Chondrocyte (in vitro differentiated cells): Measurements from ENCODE around the gene LYRM4. TPM values are rescaled to one million over a fixed set of nuclear protein-coding genes. Genes with fewer than 3 reads are reported as not detected.
"Not testable (repeated sequence)": the region's sequence is repeated elsewhere in the genome, so short reads cannot be mapped to it uniquely, and the experiment has no call there.

Experiments used
- DNase-seq: peaks from one replicate; pipeline ENCODE4 v3.0.0; 2021; ENCODE audit warnings: mixed read lengths, low spot score
- H3K27ac Mint-ChIP-seq: one replicate; pipeline ENCODE4 v1.8.0; 2021; ENCODE audit warnings: mild to moderate bottlenecking, moderate library complexity, mixed read lengths; ENCODE audit not compliant: unreplicated experiment
- H3K27me3 Mint-ChIP-seq: 2 replicates; pipeline ENCODE4 v1.8.0; 2021; ENCODE audit warnings: low read depth, mixed read lengths
- H3K36me3 Mint-ChIP-seq: 2 replicates; pipeline ENCODE4 v1.8.0; 2021; ENCODE audit warnings: low read depth, mixed read lengths
- H3K4me1 Mint-ChIP-seq: 2 replicates; pipeline ENCODE4 v1.8.0; 2021; ENCODE audit warnings: low read depth, mild to moderate bottlenecking, mixed read lengths
- H3K4me3 Mint-ChIP-seq: one replicate; pipeline ENCODE4 v1.8.0; 2021; ENCODE audit warnings: mild to moderate bottlenecking, moderate library complexity, mixed read lengths; ENCODE audit not compliant: unreplicated experiment
- H3K9me3 Mint-ChIP-seq: 2 replicates; pipeline ENCODE4 v1.8.0; 2021; ENCODE audit warnings: low read depth, mixed read lengths
- total RNA-seq: library from RNA; stranded (reverse); gene quantifications from 3 replicates; pipeline ENCODE4 v1.2.1, GENCODE V29; 2021
- TF ChIP-seq, protein P1 (sequence below): fragments of 200-600 bp; sonication (generic); IDR thresholded peaks from 2 replicates; pipeline ENCODE4 v1.5.0; 2021; ENCODE audit warnings: antibody characterized with exemption, mild to moderate bottlenecking, moderate library complexity

Gene LYRM4
- total RNA-seq, 1 donor from 2014 or later, result 18.0 TPM

- H3K4me3 Mint-ChIP-seq, result no peak overlapping the region
- H3K4me1 Mint-ChIP-seq, result no peaks in the 10 kb centered on the region
- H3K27me3 Mint-ChIP-seq, result no peaks in the 10 kb centered on the region
- H3K36me3 Mint-ChIP-seq, result no peaks in the 10 kb centered on the region
- no peak overlapping the region for H3K27ac Mint-ChIP-seq
- TF ChIP-seq, protein P1, sequence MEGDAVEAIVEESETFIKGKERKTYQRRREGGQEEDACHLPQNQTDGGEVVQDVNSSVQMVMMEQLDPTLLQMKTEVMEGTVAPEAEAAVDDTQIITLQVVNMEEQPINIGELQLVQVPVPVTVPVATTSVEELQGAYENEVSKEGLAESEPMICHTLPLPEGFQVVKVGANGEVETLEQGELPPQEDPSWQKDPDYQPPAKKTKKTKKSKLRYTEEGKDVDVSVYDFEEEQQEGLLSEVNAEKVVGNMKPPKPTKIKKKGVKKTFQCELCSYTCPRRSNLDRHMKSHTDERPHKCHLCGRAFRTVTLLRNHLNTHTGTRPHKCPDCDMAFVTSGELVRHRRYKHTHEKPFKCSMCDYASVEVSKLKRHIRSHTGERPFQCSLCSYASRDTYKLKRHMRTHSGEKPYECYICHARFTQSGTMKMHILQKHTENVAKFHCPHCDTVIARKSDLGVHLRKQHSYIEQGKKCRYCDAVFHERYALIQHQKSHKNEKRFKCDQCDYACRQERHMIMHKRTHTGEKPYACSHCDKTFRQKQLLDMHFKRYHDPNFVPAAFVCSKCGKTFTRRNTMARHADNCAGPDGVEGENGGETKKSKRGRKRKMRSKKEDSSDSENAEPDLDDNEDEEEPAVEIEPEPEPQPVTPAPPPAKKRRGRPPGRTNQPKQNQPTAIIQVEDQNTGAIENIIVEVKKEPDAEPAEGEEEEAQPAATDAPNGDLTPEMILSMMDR, result no peak
- H3K9me3 Mint-ChIP-seq, result peaks cover 5% of the 10 kb centered on the region
- DNase-seq, result no peak
These were observed 192.5 kb downstream of the LYRM4 start for GRCh38 chr6:5068153-5068751.

GRCh38 chr6:5067305-5067704 is 193.4 kb downstream of the LYRM4 start:
- TF ChIP-seq, protein P1, result no peak
- Mint-ChIP-seq H3K4me3 (no peak overlapping the region), H3K4me1 (no peaks in the 10 kb centered on the region), H3K9me3 (peaks cover 5% of the 10 kb centered on the region), H3K27ac (no peak overlapping the region), H3K36me3 (no peaks in the 10 kb centered on the region), H3K27me3 (no peaks in the 10 kb centered on the region)
- DNase-seq, result no peak

DNA sequence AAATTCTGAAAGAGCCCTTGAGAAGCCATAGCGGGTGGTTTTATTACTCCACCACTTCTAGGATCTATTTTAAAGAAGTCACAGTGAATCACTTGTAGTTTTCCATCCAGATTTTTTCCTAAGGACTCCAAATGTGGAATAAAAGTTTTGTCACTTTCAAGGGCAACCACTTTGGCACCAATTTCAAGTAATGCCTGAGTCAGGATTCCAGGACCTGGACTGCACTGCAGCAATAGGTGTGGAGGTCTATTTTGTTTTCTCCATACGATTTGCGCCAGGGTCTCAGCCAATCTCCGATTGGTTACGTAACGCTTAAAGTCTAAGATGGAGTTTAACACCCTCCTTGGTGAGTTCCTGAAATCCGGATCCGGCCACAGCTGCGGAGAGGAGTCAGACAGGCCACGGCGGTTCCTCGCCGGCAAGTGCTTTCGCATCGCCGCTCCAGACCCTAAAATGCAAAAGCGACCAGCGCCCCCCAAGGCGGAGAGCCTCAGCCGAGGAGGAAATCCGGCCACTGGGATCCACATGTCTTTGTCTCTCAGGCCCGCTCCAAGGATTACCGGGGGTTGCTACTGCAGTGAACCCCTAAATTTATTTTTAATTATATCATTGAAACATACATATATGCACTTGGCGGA is 194.2 kb downstream of the LYRM4 start:
- Mint-ChIP-seq H3K36me3 (no peaks in the 10 kb centered on the region), H3K27me3 (no peaks in the 10 kb centered on the region), H3K4me3 (no peak overlapping the region), H3K4me1 (no peaks in the 10 kb centered on the region), H3K9me3 (peaks cover 5% of the 10 kb centered on the region), H3K27ac (no peak overlapping the region)
- TF ChIP-seq, protein P1, result no peak
- no peak for DNase-seq

- DNase-seq, result no peak
- no peak overlapping the region for H3K4me3 Mint-ChIP-seq
- peaks cover under 1% of the 10 kb centered on the region for H3K4me1 Mint-ChIP-seq
- TF ChIP-seq, protein P1, result no peak
- no peaks in the 10 kb centered on the region for H3K36me3 Mint-ChIP-seq
- H3K27me3 Mint-ChIP-seq, result no peaks in the 10 kb centered on the region
- H3K27ac Mint-ChIP-seq, result no peak overlapping the region
- peaks cover 5% of the 10 kb centered on the region for H3K9me3 Mint-ChIP-seq
These were observed 197.1 kb downstream of the LYRM4 start for GRCh38 chr6:5063617-5064016.

GRCh38 chr6:5061152-5061551 is 199.6 kb downstream of the LYRM4 start:
- Mint-ChIP-seq H3K4me1 (peaks cover 5% of the 10 kb centered on the region), H3K36me3 (no peaks in the 10 kb centered on the region)

GRCh38 chr6:5060439-5060838 is 200.3 kb downstream of the LYRM4 start:
- not testable (repeated sequence) for H3K36me3 Mint-ChIP-seq, H3K9me3 Mint-ChIP-seq, H3K27me3 Mint-ChIP-seq, H3K27ac Mint-ChIP-seq, H3K4me1 Mint-ChIP-seq, H3K4me3 Mint-ChIP-seq, DNase-seq

More at GRCh38 chr6:5061152-5061551, 199.6 kb downstream of the LYRM4 start:
- Mint-ChIP-seq H3K4me3 (no peak overlapping the region), H3K27ac (no peak overlapping the region), H3K27me3 (no peaks in the 10 kb centered on the region), H3K9me3 (no peaks in the 10 kb centered on the region)
- TF ChIP-seq, protein P1, result no peak
- DNase-seq, result no peak
